HCEC 1CT (cell line): Measurements from ENCODE around the gene CAB39L.
A peak's percentile ranks its signal among the peaks of the same experiment; 100 is the strongest.

ENCODE experiments used
- DNase-seq: peaks from one replicate; pipeline ENCODE4 v3.0.0-alpha.2; 2017

The CAB39L gene

DNA sequence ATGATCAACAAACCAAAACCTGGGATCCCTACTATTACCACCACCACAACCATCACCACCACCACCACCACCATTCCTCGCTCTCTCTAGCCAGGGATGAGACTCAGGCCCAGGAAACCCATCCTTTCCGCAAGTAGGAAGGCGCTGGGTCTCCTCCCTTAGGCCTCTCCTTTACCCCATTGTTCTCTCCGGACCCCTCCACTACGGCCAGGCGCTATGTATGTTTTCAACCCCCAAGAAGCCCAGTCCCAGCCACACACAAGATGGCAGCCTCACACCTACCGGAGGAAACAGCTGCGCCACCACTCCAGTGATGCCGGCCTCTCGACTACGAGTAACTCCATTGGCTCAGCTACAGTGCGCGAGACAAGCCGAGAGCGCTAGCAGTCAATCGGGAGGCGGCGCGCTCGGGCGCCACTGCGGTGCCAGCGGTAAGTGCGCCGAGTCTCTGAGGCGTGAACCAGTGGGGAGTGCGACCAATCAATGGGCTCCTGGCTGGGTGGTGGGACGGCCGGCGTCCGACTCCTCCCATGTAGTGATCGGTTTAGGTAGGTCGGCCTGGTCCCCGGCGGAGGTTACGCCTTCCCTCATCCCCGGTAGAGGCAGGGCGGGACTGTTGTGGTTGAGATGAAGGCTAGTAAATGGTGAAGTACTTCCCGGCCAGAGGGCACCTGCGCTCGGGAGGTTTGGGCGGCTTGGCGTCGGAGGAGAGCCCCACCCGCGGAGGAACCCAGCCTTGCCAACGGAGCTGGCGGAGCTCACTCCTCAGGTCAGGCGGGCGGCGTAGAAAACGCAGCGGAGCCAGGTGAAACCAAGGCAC lies at the start of gene CAB39L, which contains the start of gene SETDB2:
CAB39L (minus strand) TSS at position 361 of the 820 bp plus-strand sequence. CDS start 61,154 bp downstream, outside the sequence.
SETDB2 (plus strand) TSS at position 571 of the 820 bp plus-strand sequence. CDS start 7,620 bp downstream, outside the sequence.
- DNase-seq: peak; percentile 100

GRCh38 chr13:49488563-49488962 lies 44.7 kb upstream of the CAB39L start:
- DNase-seq: no peak

DNA sequence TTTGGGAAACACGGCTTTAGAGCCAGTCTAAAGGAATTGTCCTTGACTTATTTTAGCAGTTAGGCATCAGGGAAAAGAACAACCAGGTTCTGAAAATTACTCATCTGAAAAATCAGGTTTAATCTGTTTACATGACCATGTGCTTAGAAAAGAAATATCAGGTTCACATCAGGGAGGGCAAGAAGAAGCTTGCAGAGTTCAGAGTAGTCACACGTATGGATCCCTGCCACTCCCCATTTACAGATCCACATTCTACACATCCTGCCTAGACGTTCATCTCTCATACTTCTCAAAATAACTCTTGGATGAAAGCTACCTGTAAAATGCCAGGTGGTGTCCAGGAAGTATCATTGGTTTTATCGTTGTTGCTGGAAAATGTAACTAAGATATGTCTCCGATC lies 37.9 kb upstream of the CAB39L start:
- DNase-seq: no peak

DNA sequence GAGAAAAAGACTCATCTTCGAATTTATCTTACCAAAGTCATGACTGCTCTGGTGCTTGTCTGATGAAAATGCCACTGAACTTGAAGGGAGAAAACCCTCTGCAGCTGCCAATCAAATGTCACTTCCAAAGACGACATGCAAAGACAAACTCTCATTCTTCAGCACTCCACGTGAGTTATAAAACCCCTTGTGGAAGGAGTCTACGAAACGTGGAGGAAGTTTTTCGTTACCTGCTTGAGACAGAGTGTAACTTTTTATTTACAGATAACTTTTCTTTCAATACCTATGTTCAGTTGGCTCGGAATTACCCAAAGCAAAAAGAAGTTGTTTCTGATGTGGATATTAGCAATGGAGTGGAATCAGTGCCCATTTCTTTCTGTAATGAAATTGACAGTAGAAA lies 32.7 kb upstream of the CAB39L start:
- DNase-seq: no peak

- DNase-seq: no peak
Measured at GRCh38 chr13:49472186-49472585, 28.3 kb upstream of the CAB39L start.

DNA sequence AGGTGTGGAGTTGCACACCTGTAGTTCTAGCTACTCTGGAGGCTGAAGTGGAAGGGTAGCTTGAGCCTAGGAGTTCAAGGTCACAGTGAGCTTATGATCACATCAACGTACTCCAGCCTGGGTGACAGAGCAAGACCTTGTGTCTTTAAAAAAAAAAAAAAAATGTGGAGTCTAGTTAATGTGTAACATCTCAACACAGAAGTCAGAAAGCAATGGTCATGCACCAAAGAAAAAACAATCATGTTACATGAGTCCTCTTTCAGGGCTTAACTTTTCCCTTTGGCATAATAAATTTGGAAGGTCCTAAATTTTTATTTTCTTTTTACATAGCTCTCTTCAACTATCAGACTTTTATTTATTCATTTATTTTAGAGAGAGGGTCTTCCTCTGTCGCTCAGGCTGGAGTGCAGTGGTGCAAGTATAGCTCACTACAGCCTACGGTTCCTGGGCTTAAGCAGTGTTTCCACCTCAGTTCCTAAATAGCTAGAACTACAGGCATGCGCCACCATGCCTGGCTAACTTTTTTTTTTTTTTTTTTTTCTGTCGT lies 22.5 kb upstream of the CAB39L start:
- no peak for DNase-seq

DNA sequence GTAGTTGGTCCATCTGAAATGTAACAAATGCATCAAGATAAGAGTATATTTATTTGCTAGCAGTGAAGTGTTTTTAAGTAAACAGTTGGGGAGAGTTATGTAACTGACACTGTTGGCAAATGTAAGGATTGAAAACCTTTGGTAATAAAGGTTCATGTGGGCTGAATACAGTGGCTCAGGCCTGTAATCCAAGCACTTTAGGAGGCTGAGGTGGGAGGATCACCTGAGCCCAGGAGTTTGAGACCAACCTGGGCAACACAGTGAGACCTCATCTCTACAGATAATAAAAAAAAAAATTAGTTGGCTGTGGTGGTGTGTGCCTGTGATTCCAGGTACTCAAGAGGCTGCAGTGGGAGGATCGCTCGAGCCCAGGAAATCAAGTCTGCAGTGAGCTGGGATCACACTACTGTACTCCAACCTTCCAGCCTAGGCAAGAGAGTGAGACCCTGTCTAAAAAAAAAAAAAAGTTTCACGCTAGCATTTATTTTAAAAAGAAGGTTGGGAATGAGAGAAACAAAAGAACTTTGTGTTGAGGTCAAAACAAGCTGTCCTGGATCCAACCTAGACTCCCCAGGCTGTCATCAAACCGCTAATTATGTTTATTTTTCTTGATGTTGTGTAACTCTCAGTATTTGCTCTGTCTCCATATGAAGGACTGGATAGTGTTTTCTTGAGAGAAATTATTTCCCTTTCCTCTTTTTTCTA lies 20.9 kb upstream of the CAB39L start:
- DNase-seq: no peak

DNA sequence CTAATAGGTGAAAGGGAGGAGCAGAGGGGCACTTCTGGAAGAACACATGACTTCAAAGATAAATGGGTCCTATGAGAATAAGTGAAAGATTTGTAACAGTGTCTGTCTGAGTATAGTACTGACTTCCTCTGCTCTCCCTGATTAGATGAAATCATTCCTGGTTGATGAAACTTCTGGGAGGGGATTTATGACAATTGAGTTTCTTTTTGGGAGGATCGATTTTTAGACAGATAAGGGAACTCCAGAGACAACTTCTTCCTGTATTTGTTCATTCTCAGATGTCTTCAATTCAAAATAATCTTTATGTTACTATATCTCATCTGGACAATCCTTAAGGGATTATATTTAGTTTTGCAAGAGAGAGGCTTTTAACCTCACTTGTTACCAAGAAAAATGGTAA lies 20.2 kb upstream of the CAB39L start:
- DNase-seq: no peak

- DNase-seq: no peak
Measured at GRCh38 chr13:49459580-49459979, 15.7 kb upstream of the CAB39L start.

- peak; percentile 67 for DNase-seq
Measured at GRCh38 chr13:49457221-49457620, 13.4 kb upstream of the CAB39L start.

- DNase-seq: peak; percentile 45
Measured at GRCh38 chr13:49456156-49456555, 12.3 kb upstream of the CAB39L start.

- no peak for DNase-seq
Measured at GRCh38 chr13:49455007-49455398, 11.1 kb upstream of the CAB39L start.

DNA sequence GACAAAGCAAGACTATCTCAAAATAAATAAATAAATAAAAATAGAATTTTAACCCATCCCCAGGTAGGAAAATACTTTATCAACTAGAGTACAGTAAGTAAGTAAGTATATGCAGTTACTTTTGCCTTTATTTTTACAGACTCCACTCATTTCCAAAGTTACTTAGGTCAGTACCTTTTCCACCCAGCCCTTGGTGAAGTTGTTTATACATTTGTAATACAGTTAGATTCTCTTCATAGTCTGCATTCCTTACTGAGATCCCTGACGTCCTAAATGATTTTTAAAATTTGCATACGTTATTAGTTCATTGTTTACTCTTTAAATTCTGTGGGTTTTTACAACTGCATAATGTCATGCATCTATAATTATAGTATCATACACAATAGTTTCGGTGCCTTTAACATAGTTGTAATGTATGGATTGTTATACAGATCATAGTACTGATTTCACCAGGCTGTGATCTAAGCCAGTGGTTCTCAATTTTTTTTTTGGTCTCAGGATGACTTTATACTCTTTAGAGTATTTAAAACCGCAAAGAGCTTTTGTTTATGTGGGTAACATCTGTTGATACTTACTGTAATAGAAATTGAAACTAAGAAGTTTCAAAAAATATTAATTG lies 10.6 kb upstream of the CAB39L start:
- peak; percentile 82 for DNase-seq

DNA sequence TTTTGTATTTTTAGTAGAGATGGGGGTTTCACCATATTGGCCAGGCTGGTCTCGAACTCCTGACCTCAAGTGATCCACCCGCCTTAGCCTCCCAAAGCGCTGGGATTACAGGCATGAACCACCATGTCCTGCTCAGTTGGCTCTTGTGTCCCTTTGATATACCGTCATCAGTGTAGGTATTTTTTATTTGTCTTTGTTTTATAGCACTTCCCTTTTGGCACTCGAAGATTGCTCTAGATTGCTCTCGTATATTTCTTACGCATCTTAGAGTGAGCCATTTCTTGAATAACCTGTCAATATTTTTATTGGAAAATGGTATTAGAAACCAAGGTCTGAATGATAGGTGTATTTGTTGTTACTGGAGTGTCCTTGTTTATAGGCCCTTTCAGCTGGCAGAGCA lies 9.6 kb upstream of the CAB39L start:
- DNase-seq: no peak

DNA sequence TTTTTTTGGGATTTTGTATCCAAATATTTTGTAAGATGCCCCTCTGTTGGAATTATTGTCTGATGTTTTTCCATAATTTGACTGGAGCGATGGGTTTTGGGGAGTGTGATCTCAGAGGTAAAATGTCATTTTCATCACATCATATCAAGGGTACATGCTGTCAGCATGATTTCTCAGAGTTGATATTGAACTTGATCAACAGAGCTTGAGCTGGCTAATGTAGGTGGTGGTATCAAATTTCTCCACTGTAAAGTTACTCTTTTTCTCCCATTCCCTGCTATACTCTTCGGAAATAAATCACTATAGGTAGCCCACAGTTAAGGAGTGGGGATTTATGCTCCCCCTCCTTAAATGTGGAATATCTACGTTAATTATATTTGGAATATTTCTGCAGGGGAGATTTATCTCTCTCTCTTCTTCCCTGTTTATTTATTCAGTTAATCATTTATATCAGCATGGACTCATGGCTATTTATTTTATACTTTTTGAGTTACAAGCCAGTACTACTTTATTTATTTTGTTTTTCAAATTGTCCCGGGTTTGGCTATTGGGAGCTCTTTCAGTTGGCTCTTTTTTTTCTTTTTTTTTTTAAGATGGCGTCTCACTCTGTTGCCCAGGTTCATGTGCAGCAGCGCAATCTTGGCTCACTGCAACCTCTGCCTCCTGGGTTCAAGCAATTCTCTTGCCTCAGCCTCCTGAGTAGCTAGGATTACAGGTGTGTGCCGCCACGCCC lies 9.0 kb upstream of the CAB39L start:
- no peak for DNase-seq

GRCh38 chr13:49450105-49450819 lies 6.4 kb upstream of the CAB39L start:
- no peak for DNase-seq

GRCh38 chr13:49448753-49449152 lies 4.9 kb upstream of the CAB39L start:
- DNase-seq: no peak

DNA sequence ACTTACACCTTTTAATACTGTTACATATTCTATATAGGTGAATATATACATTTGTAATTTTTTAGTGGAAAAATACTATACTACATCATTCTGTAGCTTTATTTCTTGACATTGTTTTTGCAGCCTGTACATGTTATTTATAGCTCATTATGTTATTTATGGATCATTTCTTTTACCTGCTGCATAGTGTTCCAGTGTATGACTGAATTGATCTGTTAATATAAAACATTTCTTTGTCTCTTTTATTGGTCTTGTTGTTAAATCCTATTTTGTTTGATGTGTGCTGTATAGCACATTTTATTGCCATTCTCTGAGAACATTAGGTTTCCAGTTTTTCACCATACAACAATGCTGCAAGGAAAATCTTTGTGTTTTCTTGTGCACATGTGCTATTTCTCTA lies 2.6 kb upstream of the CAB39L start:
- DNase-seq: no peak

DNA sequence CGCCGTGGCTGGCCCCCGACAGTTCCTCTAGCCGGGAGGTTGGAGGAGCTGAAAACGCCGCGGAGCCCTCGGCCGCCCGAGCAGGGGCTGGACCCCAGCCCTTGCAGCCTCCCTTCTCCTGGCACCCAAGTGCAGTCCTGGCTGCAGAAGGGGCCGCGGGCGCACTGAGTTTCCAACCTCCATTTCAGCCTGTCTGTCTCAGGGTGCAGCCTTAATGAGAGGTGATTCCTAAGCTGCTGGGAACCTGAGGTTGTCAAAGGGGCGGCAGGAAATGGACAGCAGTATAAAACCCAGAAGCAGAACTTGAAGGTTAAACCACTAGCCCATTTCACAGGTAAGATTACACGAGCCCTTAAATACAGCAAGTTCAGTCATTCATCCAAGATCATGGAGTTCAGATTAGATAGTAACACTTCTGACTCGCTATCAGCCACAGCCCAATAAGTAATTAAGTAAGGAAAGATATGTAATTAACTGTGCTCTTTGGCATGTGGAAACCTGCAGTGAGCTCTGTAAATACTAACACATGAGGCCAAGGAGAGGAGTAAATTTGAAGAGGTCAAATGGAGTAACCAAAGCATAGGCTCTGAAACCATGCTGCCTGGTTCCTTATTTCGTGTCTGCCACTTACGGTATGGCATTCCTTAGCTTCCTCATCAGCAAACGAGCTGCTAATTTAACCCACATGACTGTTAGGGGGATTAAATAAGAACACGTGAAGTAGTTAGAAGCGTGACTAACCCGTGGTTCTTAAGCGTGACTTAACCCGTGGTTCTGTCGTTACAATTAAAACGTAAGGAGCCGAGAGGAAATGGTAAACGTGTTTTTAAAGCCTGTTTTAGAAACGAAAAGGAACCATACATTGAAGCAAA lies 896 bp upstream of the CAB39L start:
- DNase-seq: peak; percentile 63

DNA sequence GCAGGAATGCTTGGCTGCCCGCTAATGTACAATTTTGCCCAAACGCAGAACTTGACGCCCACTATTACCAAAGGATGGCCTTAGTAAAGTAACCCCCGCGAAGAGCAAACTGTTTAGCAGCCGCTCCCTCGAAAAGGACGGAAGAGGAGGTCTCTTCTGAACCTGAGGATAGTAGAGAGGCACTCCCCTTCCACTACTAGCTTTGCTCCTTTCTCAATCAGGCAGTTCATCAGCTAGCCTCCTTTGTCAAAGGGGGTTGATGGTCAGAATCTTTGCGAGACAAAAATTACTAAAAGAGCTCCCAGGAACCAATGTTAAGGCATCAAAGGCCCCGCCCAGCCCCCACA lies 534 bp downstream of the CAB39L start:
- DNase-seq: no peak

DNA sequence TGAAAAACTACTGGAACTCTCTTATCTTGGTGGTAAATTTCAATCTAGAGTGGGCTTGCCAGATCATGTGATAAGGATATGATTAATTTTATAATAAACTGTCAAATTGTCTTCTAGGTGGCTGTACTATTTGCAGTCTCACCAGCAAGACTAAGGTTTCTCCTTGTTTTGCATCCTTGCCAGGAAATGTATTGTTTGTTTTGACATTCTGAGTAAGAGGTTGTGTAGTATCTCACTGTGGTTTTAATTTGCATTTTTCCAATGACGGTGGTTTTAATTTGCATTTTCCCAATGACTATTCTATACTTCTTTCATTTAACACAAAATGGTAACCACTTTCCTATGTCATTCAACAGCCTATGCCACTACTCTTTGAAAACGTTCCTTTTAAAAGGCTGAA lies 2.0 kb downstream of the CAB39L start:
- peak; percentile 51 for DNase-seq
